ENCODE data around the gene G2E3. TPM values are rescaled to one million over a fixed set of nuclear protein-coding genes. Genes with fewer than 3 reads are reported as not detected.

G2E3 gene
- total and polyA plus RNA-seq, 2 of the 4 experiments (the other 2 are of a cell fraction), result 9.6 to 19.4 TPM

GRCh38 chr14:30651937-30652336, 93.0 kb downstream of the G2E3 start:
- peaks cover 2% of the 10 kb centered on the region; the same call in 1 of the 2 replicates for H3K4me1 ChIP-seq (ENCODE audit: control insufficient read depth, insufficient read depth, low read length)
- DNase-seq (peak; percentile 10), ATAC-seq (ENCODE audit: low read depth) (peak; percentile 61)
- ChIA-PET POLR2A (ENCODE audit: unreplicated experiment) (no interaction called here), CTCF (no interaction called here)
- BruUV-seq (replicated peaks), result no TSS peak
- H3K14ac ChIP-seq (replicated peaks; ENCODE audit: low read depth, low read length), result no peak overlapping the region
- no peak overlapping the region for H2AFZ ChIP-seq (replicated peaks; ENCODE audit: low read length, poor library complexity)
- no peak overlapping the region for H2BK15ac ChIP-seq (ENCODE audit: low read depth, low read length)
- peaks cover 4 to 30% of the 10 kb centered on the region in 2 experiments; a peak in 3 of 4 replicates for H3K79me1 ChIP-seq (ENCODE audit: low read depth in 1 of 2, low read length in 2 of 2)
- no peak overlapping the region for H3K9ac ChIP-seq (ENCODE audit: low read depth, low read length)
- no CpG with 5 or more reads among the region's 6 CpGs for WGBS, 2 experiments (ENCODE audit: extremely low coverage in 2 of 2, insufficient read length in 1 of 2)
- no peak overlapping the region for H3K27ac ChIP-seq (ENCODE audit: insufficient read depth, low read length)
- H3K9me1 ChIP-seq (ENCODE audit: insufficient read depth, low read length), result no peaks in the 10 kb centered on the region; the same call in none of the 2 replicates
- no peaks in the 10 kb centered on the region for H3K27me3 ChIP-seq (ENCODE audit: control insufficient read depth, insufficient read depth, low read length)
- no peak overlapping the region for H3K4me2 ChIP-seq (ENCODE audit: low read depth, low read length)
- H2AK5ac ChIP-seq (ENCODE audit: low read depth, low read length), result no peak overlapping the region
- no peak overlapping the region for H4K8ac ChIP-seq (ENCODE audit: low read depth in 2 of 2, low read length in 2 of 2)
- no peaks in the 10 kb centered on the region for H3K9me3 ChIP-seq (ENCODE audit: control insufficient read depth, insufficient read depth, low read length)
- in situ Hi-C loops (cut with MboI; ENCODE audit: low sequenced_read_pairs), result loop anchor here (10.0 kb wide), 1 partner anchor 253 kb away; no protein-coding TSS in a partner anchor
- no peak overlapping the region for H3K18ac ChIP-seq (ENCODE audit: low read depth, low read length)
- no peak overlapping the region for H4K91ac ChIP-seq (ENCODE audit: insufficient read depth, low read depth, low read length)
- intact Hi-C loops (cut with micrococcal nuclease), result no loop called here
- H2BK5ac ChIP-seq (ENCODE audit: low read depth, low read length, poor library complexity, severe bottlenecking), result no peak overlapping the region
- no peak overlapping the region for H3K4ac ChIP-seq (ENCODE audit: low read depth, low read length)
- 0 out of 2 replicates have a peak, but pooled peaks have one; percentile 9 for TF ChIP-seq CEBPB (IDR thresholded peaks at IDR 0.05; ENCODE audit: low read depth, low read length)
- TF ChIP-seq RAD21 (IDR thresholded peaks at IDR 0.05; ENCODE audit: low read length), result no peak
- peaks cover 5% of the 10 kb centered on the region; the same call in 1 of the 2 replicates for H4K20me1 ChIP-seq (ENCODE audit: insufficient read depth, low read length)
- no peak overlapping the region for H2AK9ac ChIP-seq (replicated peaks; ENCODE audit: low read depth, low read length, poor library complexity)
- H4K5ac ChIP-seq (ENCODE audit: low read depth, low read length), result no peak overlapping the region
- no peak overlapping the region for H2BK20ac ChIP-seq (ENCODE audit: low read depth, low read length)
- H3K56ac ChIP-seq (ENCODE audit: extremely low read depth, insufficient read depth, low read length), result no peak overlapping the region
- no peak overlapping the region for H3K4me3 ChIP-seq (ENCODE audit: insufficient read depth, low read depth, low read length)
- peaks cover 30% of the 10 kb centered on the region for H3K36me3 ChIP-seq (ENCODE audit: control insufficient read depth, insufficient read depth, low read length)
- no peak overlapping the region for H3K23ac ChIP-seq (ENCODE audit: low read depth, low read length)
- dilution Hi-C loops (cut with HindIII; ENCODE audit: low sequenced_read_pairs, unreplicated experiment), result no loop called here
- H2BK120ac ChIP-seq (ENCODE audit: low read depth, low read length), result no peak overlapping the region

All from IMR-90 (cell line).